Measurements from ENCODE around the gene FANCC.

Gene FANCC

DNA sequence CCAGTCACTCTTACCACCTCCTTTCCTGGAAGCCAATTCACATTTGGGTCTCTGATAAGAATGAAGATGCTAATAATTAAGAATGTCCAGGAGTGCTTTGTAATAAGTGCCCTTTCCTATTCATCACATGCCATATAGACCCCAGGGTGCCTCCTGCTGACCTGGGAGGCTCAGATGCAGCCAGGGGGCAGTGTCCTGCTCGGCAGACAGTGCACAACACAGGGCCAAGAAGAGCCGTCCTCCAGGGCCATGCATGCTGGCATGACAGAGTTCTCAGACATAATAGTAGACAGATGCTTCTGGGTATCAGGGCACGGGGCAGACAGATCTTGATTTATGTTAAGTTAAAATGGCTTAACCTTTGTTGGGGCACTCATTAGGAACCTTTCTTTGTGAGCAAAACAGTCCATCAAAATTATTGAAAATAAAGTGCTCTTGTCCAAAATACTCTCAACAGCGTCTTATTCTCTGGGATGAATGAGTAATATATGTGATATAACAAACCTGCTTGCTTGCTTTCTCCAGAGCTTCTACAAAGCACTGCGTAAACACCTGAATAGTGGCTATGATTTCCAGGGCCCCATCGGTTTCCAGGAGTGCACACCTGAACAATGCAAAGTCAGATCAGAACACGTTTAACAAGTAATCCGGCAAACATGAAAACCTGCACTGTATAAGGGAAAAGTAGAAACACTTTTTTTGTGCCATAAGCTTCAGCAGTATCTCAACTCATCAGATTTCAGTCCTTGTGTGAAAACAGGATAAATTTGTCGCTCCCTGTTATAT, 192.7 kb downstream of the FANCC start:
- no peak for DNase-seq (ENCODE audit: low read depth in 2 of 2)

DNA sequence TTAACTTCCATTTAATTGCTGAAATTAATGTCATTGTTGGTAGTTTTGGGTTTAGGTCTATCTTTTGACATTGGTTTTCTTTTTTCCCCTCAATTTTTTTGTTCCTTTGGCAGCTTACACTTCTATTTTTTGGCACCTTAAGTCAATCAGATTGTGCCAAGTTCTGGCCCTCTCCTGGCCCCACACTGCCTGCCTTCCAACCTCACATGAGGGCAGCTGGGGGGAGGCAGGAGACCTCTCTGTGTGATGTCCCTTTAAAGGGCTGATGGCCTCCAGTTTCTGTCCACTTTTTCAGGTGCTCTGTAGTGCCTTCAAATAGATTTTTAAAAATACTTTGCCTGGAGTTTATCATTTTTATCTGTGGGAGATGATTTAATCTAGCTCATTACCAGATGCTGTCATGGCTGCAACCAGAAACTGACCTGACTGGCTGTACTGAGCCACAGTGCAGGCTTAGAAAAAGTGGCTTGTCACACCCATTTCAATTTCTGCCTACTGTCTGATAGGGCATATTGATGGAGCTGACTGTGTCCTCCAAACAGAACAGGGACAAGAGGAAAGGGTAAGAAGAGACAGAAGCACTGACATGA, 196.6 kb downstream of the FANCC start:
- DNase-seq (ENCODE audit: low read depth in 2 of 2), result no peak

DNA sequence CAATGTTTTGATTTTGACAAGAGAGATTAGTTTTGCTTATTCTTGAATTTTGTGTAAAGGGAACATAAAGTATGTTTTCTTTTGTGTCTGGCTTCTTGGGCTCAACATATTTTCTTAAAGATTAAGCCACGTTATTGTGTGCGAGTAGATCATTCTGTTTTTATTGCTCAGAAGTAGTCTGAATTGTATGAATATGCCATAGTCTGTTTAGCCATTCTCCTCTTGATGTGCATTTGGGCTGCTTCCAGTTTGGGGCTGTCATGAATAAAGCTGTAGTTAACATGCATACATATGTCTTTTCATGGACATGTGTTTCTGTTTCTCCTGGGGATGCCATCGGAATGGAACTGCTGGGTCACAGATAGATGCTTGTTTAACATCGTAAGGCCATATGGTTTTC, 198.9 kb downstream of the FANCC start:
- no peak for DNase-seq (ENCODE audit: low read depth in 2 of 2)

DNA sequence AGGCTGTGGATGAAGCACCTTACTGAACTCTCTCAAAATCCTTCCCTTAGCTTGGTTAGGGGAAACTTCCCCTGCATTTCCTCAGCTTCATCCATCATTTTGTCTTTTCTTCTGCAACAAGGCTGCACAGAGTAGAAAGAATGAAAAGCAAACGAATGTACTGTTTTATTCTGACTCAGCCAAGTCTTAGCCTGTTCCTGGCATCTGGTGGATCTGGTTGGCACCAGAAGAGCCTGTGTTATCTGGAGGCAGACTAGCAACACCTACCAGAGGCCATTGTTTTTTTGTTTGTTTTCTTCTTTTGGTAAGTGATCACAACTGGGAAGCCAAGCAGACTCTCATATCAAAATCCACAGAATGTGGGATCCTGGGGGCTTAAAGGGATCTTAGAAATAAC, 200.7 kb downstream of the FANCC start:
- DNase-seq (ENCODE audit: low read depth in 2 of 2), result no peak

DNA sequence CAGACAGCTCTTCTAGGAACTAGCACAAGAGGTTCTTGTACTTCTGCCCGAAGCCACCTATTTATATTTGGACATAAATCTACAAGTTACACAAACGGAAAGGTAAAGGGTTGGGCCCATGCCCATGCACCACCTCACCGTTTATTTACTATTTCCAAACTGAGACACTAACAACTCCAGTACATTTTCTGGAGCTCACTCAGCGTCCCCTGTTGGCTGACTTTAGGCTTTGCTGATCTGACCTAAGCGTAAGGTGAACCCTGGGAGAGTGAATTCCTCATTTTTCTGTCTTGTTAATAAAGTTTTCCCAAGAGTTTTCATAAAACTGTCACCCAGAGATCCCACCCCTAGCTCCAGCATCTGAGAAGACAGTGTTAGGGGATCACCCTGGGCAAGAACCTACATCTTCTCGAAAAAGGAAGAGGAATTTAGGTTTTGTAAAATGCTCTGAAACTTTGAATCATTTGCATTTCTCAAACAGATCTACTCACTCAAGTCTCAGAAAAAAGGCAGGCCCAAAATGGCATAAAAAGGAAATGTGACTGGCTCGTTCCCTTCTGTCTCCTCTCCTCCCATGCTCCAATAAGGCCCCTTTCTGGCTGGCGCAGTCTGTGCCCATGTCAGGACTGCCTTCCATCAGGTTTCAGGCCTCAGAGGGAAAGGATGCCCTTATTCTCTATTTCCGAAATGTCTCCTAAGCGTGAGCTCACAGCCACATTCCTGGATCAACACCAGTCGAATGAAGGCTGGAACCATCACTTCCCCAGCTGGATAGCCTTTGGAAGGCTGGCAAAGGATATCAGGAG, 201.3 kb downstream of the FANCC start:
- no peak for DNase-seq (ENCODE audit: low read depth in 2 of 2)

DNA sequence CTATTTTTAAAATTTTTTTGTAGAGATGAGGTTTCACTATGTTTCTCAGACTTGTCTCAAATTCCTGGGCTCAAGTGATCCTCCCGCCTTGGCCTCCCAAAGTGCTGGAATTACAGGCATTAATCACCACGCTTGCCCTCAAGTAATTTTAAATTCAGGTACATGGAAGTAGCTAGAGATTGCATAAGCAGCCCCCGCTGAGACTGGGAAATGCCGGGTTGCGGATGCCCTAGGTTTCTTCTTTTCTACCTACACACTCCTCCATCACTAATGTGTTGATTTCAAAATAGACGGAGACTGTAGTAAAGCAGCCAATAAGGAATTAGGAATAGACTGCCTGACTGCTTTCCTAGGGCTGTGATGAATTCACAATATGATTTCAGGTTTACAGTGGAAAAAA, 202.4 kb downstream of the FANCC start:
- no peak for DNase-seq (ENCODE audit: low read depth in 2 of 2)

DNA sequence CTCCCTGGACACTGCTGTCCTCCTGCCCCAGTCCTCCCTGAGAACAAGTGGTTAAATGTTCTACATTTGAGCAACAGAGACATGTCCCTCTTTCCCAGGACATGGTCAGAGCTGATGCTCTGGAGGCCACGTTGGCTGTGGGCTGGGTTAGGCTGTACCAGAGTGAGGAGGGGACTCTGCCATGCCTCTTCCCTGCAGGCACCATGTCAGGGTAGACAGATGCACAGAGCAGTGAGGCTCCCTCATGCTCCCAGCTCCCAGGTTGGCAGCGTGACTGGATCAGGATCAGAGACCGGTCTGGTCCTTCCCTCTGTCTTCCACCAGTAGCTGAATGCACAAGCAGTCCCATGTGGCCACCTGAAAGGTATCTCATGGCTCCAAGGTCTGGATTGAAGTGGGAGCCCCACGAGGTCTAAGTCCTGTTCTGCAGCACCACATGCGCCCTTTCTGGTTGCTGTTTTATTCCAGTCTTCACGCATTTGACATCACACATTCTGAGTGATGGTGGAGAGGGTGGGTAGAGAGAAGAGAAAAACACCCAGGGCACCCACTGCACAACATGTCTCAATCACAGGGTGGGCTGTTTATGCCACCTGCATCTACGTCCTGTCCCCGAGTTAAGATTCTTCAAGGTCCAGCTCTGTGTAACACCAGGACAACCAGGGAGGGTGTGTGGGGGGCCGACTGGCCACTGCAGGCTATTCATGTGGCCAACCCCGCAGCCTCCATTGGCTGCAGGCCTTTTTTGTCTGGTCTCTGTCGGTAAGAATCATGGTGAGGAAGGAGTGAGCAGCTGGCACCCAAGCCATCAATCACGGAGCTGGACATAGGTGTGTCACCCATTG, 204.9 kb downstream of the FANCC start:
- no peak for DNase-seq (ENCODE audit: low read depth in 2 of 2)

DNA sequence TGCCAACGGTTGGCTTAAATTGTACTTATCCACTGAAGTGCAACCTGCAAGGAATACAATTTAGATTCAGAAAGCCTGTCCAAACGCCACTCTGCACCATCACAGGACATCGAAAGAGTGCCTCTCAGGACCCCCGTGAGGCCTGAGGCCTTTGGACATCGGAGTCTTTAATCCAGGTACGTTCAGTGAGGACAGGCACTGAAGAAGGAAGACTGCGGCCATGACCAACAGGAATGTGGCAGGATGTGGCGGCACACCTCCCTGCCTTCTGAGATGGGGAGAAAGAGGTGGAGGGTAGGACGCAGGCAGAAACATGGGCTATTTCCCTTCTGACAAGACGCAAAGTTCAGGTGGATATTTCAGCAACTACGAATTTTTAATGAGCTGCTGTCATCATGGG, 205.8 kb downstream of the FANCC start:
- no peak for DNase-seq (ENCODE audit: low read depth in 2 of 2)

DNA sequence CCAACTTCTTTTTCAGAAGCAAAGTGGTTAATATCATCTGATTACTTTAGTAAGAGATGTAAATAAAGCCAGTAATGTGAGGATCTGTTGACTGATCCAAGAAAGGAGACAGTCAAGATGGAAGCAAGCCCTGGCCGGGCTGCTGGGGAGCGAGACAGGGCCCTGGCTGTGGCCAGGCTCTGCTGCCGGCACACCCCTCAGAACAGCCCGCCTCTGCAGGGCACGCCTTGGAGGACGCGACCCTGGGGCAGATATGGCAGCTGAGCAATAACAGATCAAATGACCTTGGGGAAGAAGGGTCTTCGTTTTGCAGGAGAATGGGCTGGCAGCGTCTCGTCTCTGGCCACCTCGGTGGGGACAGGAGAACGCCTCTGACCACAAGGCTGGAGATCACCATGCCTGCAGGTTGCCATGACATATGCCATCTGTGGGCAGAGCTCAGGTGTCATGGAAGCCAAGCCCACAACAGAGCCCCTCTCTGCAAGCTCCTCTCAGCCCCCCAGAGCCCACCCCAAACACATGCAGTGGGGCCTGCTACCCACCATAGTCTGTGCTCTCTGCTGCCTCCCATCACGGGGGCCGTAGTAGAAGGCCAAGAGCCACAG, 206.5 kb downstream of the FANCC start:
- no peak for DNase-seq (ENCODE audit: low read depth in 2 of 2)

DNA sequence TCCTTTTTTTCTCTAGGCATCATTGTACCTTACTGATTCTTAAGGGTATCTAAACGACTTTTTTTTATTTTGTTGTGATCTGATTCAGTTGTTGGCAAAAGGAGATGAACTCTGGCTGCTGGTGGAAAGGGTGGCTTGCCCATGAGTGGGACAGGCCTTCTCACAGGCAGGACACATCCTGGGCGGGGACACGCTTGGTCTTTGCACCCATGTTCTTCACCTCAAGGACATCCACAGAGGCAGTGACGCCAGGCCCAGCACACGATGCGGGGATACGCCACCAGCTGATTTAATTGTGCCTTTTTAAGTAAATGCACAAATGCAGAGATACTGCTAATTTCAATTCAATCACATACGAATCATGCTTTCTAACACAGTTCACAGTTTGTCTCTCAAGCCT, 208.1 kb downstream of the FANCC start:
- no peak for DNase-seq (ENCODE audit: low read depth in 2 of 2)

DNA sequence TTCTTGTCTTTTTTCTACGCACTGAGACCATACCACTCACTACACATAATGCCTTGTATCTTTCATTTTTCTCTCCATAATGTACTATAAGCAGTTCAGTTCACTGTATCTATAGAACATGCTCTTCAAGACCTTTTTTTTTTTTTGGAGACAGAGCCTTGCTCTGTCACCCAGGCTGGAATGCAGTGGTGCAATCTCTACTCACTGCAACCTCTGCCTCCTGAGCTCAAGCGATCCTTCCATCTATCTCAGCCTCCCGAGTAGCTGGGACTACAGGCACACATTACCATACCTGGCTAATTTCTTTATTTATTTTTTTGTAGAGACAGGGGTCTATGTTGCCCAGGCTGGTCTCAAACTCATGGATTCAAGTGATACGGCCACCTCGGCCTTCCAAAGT, 208.7 kb downstream of the FANCC start:
- no peak for DNase-seq (ENCODE audit: low read depth in 2 of 2)

DNA sequence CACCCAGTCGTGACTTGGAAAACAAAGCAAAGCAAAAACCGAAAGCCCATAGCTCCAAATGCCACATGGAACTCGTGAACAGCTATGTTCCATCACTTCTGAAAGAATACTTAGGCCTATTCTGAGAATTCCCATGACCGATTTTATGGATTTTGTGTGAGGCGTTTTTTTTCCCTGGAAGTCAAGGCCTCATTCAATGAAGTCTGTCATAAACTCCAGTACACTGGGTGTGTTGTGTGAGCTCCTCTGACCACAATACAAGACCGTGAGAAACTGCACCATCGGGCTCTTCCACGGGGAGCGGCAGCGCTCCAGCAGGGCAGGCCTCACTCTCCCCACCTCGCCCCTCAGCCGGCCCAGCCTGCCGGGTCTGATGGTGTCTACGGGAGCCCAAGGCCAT, 209.5 kb downstream of the FANCC start:
- DNase-seq (ENCODE audit: low read depth in 2 of 2), result no peak

DNA sequence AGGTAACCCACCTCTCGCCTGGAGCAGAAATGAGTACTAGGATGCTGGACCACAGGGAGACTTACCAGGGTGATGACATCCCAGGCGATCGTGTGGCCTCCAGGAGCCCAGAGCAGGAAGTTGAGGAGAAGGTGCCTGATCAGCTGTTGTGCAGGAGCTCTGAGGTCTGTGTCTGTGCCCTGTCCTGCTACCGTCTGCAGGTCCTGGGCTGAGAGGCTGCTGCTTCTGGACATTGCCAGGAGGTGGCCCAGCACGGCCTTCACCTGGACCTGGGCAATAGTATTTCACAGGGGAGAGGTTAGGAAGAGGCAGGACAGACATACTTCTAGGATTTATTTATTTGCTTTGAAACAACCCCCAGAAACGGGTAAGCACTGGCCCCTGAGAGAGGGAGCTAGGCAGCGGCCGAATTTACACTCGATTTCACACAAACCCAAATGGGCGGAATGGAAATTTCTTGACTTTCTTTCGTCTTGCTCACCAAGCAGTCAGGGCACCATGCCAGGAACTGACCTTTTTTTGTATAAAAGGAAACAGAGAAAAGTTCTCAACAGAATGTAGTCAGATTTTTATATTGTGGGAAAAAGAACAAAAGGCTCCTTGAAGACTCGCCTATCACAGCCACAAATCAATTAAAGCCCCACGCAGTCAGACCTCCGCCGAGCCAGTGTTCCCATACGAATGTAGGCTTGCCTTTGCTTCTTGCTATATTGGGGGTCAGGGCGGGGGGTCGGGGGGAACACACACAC, 210.3 kb downstream of the FANCC start:
- DNase-seq (ENCODE audit: low read depth in 2 of 2), result no peak

DNA sequence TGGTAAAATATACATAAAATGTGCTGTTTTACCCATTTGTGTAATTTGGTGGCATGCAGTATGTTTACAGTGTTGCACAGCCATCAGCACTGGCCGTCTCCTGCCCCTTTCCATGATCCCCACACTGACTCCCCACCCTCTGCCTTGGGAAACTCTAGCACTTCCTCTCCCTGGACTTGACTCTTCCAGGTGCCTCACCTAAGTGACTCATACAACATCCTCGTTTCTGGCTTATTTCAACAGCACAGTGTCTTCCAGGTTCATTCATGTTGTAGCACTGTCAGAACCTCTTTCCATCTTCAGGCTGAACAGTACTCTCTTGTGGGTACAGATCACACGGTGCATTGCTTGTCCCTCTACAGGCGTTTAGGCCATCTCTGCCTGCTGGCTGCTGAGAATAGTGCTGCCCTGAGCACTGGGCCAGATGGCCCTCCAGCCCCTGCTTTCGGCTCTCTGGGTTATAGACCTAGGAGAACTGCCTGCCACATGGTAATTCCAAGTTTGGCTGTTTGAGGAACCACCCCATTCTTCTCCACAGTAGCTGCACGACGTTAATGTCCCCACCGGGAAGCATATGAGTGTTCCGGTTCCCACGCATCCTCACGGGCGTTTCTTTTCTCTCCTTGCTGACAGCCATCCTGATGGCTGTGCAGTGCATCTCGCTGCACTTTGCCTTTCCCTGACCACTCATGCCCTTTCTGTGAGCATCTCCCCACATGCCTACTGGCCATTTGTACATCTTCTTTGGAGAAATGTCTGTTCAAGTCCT, 211.8 kb downstream of the FANCC start:
- DNase-seq (ENCODE audit: low read depth in 2 of 2), result no peak

DNA sequence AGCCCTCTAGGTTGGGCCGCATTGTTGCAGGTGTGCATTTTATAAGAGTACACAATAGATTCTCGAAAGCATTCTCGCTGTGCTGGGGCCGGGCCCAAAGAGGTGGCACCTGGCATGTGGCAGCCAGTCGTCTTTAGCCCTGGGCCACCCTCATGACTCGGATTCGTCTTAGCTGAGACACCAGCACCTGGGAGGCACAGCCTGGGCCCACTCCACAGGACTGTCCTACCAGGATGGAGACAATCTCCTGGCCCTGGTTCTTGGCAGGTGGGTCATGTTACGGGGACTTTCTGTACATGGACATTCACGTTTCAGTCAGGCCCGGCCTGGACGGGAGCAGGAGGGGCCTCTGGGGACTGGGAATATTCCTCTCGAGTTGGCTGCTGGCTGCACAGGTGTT, 212.5 kb downstream of the FANCC start:
- DNase-seq (ENCODE audit: low read depth in 2 of 2), result no peak

DNA sequence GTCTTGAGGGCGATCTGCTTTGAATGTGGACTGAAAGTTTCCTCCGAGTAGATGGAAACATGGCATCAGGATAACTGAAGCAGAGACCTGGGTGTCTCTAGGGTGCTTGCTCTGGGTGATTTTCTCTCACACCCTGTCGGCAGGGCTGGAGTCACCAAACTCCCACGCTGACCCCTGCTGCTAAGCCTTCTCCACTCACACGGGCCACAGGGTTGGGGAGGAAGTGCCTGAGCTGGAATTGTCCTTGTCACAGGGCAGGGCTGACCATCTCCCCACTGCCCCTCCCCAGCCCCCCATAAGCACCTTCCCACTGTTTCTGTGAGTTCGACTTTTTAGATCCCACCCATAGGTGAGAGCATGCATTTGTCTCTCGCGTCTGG, 212.9 kb downstream of the FANCC start:
- DNase-seq (ENCODE audit: low read depth in 2 of 2), result no peak

DNA sequence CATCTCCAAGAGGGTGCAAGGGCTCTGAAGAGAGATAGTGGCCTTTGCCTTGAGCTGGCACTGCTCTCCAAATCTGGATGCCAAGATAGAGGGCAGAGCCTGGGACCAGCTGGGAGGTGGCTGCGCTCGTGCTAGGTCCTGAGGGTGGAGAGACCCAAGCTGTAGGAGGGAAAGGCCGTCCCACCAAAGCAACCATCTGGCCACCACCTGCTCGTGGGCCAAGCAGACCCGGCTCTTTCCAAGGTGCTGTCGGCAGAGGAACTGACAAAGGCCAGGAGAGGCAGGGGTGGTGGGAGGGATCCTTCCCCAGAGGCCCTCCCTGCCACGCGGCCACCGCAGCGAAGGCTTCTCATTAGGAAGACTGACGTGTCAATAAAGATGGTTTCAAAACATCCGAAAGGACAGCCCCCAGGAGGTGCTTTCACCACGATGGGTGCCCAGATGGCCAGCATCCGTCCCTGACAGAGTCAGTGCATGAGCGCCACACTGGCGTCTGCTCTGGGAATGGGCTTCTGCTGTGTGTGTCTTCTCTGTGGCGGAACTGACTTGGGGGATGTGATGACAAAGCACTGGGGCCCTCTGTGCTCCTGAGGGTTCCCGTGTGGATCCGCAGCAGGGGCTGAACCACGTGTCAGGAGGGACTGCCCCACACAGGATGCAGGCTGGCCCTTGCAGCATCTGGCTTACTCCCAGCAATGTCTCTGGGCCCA, 213.5 kb downstream of the FANCC start:
- no peak for DNase-seq (ENCODE audit: low read depth in 2 of 2)

DNA sequence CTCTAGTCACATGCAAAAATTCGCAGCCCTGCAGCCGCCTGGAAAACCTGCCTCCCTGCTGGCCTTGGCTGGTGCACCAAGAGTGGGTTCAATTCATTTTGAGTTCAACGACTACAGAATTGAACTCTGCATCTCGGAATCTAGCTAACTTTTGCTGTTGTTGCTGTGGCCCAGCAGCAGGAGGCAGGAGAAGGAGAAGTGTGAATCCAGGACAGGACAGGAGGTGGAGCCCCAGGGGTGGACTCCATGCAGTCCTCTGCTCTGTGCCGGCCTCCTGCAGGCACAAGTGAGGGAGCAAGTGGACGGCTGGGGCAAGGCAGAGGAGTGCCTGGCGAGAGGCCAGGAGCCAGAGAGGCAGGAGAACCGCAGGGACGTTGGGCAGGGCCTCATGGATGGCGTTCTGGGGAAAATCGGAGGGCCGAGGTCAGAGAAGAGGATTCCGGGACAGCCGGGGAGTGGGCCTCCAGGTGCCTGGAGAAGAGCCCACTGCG, 214.2 kb downstream of the FANCC start:
- no peak for DNase-seq (ENCODE audit: low read depth in 2 of 2)

DNA sequence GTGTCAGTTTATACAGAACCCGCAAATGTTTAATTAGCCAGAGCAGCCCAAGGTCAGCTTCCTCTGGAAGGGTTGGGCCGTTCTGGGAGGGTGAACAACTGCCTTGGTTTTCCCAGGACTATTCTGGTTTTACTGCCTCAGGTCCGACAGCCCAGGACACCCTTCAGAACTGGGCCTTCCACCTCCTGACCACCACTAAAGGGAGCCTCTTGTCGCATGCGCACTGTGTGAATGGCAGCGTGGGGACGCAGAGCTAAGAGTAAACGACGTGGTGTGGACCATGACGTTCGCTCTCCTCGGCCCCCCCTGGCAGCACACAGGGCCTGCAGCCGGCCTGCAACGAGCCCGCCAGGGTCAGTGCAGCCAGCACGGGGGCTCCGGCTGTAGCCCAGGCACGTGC, 214.9 kb downstream of the FANCC start:
- no peak for DNase-seq (ENCODE audit: low read depth in 2 of 2)

All from stimulated activated CD8-positive, alpha-beta memory T cell treated with anti-CD3 and anti-CD28 coated beads, Interleukin-15, amount 100 ng/mL, for 48 hours (primary cell).